ENCODE data around the gene STARD4.

STARD4 gene

GRCh38 chr5:111528056-111528455 is 15.7 kb upstream of the STARD4 start:
- no peak for DNase-seq (ENCODE audit: low spot score)

- no peak for DNase-seq (ENCODE audit: low spot score)
These were observed 8.6 kb upstream of the STARD4 start for GRCh38 chr5:111520908-111521307.

- no peak for DNase-seq (ENCODE audit: low spot score)
These were observed 6.4 kb upstream of the STARD4 start for GRCh38 chr5:111518777-111519176.

- no peak for DNase-seq (ENCODE audit: low spot score)
These were observed 5.6 kb upstream of the STARD4 start for GRCh38 chr5:111517853-111518501.

- DNase-seq (ENCODE audit: low spot score), result no peak
These were observed 1.8 kb upstream of the STARD4 start for GRCh38 chr5:111514087-111514486.

GRCh38 chr5:111513131-111513520 is 791 bp upstream of the STARD4 start:
- DNase-seq (ENCODE audit: low spot score), result no peak

GRCh38 chr5:111511831-111512374 is 432 bp downstream of the STARD4 start:
- DNase-seq (ENCODE audit: low spot score), result no peak

- DNase-seq (ENCODE audit: low spot score), result no peak
These were observed 1.0 kb downstream of the STARD4 start for GRCh38 chr5:111511174-111511830.

- DNase-seq (ENCODE audit: low spot score), result no peak
These were observed 3.2 kb downstream of the STARD4 start for GRCh38 chr5:111509119-111509518.

- no peak for DNase-seq (ENCODE audit: low spot score)
These were observed 5.1 kb downstream of the STARD4 start for GRCh38 chr5:111507276-111507675.

GRCh38 chr5:111505096-111505495 is 7.2 kb downstream of the STARD4 start:
- DNase-seq (ENCODE audit: low spot score), result no peak

- no peak for DNase-seq (ENCODE audit: low spot score)
These were observed 9.4 kb downstream of the STARD4 start for GRCh38 chr5:111502956-111503355.

- DNase-seq (ENCODE audit: low spot score), result no peak
These were observed 14.0 kb downstream of the STARD4 start for GRCh38 chr5:111498346-111498745.

- DNase-seq (ENCODE audit: low spot score), result no peak
These were observed 17.2 kb downstream of the STARD4 start for GRCh38 chr5:111495159-111495558.

- no peak for DNase-seq (ENCODE audit: low spot score)
These were observed 17.9 kb downstream of the STARD4 start for GRCh38 chr5:111494355-111494999.

- DNase-seq (ENCODE audit: low spot score), result no peak
These were observed 19.3 kb downstream of the STARD4 start for GRCh38 chr5:111493031-111493430.

- DNase-seq (ENCODE audit: low spot score), result no peak
These were observed 24.0 kb downstream of the STARD4 start for GRCh38 chr5:111488353-111488752.

GRCh38 chr5:111486926-111487325 is 25.4 kb downstream of the STARD4 start:
- no peak for DNase-seq (ENCODE audit: low spot score)

- no peak for DNase-seq (ENCODE audit: low spot score)
These were observed 26.3 kb downstream of the STARD4 start for GRCh38 chr5:111486055-111486454.

GRCh38 chr5:111480346-111480745 is 32.0 kb downstream of the STARD4 start:
- no peak for DNase-seq (ENCODE audit: low spot score)

GRCh38 chr5:111478898-111479297 is 33.4 kb downstream of the STARD4 start:
- no peak for DNase-seq (ENCODE audit: low spot score)

GRCh38 chr5:111478266-111478665 is 34.1 kb downstream of the STARD4 start:
- no peak for DNase-seq (ENCODE audit: low spot score)

GRCh38 chr5:111472579-111472978 is 39.8 kb downstream of the STARD4 start:
- DNase-seq (ENCODE audit: low spot score), result no peak
